ENCODE data around the gene NEMP2. TPM values are rescaled to one million over a fixed set of nuclear protein-coding genes. Genes with fewer than 3 reads are reported as not detected.

The NEMP2 gene
- total RNA-seq, 2 experiments from 2014 or later, result 11.6 to 12.2 TPM

DNA sequence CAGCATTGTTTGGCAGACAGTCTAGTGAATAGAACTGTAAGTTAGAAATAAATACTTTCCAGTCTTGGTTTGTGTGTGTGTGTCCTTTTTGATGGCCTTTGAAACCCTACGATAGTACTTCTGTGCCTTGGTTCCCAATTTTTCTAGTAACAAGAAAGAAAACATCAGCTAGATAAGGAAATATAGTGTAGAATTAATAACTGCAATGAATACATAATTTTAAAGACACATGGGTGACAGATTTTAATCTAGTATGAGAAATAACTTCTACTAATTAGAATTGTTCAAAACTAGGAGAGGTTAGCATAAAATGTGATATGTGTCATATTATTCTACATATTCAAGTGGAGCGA, 44.5 kb upstream of the NEMP2 start:
- ATAC-seq (ENCODE audit: poor library complexity) (no peak), DNase-seq (no peak)
- ChIA-PET POLR2A (interaction anchor here (0.6 to 0.7 kb wide), 2 partner anchors 28 to 46 kb away, joined by 3 to 5 read pairs; no protein-coding TSS in a partner anchor), CTCF (no interaction called here)
- Histone ChIP-seq H3K9me3 (ENCODE audit: control insufficient read depth in 1 of 2, insufficient read depth in 1 of 2, low read length in 2 of 2) (no peaks in the 10 kb centered on the region), H3K36me3 (ENCODE audit: insufficient read depth, low read length) (no peaks in the 10 kb centered on the region), H3K4me3 (ENCODE audit: low read length) (no peak overlapping the region), H3K27ac (ENCODE audit: low read depth in 1 of 2, low read length in 2 of 2) (no peak overlapping the region), H3K27me3 (ENCODE audit: control insufficient read depth in 1 of 2, insufficient read depth in 2 of 2, low read length in 2 of 2) (no peaks in the 10 kb centered on the region), H3K4me1 (ENCODE audit: insufficient read depth, low read length) (no peaks in the 10 kb centered on the region)
- Mint-ChIP-seq H3K9me3 (no peaks in the 10 kb centered on the region), H3K36me3 (ENCODE audit: low read depth) (no peaks in the 10 kb centered on the region), H3K27me3 (no peaks in the 10 kb centered on the region), H3K4me1 (ENCODE audit: low read depth) (peaks cover 35% of the 10 kb centered on the region), H3K27ac (no peak overlapping the region), H3K4me3 (no peak overlapping the region)
- intact Hi-C loops (cut with DNase I, micrococcal nuclease), result no loop called here
- TF ChIP-seq, protein P1, sequence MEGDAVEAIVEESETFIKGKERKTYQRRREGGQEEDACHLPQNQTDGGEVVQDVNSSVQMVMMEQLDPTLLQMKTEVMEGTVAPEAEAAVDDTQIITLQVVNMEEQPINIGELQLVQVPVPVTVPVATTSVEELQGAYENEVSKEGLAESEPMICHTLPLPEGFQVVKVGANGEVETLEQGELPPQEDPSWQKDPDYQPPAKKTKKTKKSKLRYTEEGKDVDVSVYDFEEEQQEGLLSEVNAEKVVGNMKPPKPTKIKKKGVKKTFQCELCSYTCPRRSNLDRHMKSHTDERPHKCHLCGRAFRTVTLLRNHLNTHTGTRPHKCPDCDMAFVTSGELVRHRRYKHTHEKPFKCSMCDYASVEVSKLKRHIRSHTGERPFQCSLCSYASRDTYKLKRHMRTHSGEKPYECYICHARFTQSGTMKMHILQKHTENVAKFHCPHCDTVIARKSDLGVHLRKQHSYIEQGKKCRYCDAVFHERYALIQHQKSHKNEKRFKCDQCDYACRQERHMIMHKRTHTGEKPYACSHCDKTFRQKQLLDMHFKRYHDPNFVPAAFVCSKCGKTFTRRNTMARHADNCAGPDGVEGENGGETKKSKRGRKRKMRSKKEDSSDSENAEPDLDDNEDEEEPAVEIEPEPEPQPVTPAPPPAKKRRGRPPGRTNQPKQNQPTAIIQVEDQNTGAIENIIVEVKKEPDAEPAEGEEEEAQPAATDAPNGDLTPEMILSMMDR (IDR thresholded peaks at IDR 0.05), result no peak

DNA sequence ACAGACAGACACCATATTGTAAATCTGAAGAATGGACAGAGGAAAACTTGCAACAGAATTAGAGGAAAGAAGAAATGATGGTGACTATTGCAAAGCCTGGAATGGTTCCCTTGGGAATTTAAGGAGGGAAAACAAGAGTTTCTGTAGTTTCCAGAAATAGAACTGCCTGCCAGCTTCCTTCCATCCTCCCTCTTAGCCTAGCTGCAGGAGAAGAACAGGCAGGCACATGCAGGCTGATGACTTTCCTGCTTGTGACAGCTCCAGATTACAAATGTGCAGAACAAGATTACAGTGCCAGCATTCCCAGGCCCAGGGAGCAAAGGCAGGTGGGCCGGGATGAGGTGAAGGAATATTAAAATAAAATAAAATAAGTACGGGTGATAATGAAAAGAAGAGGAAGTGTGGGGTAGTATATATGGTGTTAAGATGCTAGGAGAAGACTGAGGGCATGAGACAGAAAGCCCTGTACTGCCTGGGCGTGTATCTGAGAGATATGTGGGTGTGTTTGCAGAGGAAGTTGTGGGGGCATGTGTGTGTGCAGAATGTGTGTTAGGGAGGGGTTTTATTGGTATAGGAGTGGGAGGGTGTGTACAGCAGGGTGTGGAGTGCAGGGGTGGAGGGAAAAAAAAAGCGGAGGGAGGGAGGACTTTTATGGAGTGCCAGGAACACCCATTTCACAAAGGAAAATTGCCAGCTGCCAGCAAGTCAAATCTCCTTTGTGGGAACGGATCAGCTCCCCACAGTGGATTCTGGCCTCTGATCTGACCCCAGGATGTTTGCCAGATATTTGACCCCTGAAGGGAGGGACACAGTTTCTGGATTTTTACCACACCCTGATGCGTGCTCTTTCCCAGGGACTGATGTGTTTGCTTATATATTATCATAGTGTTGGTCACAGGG, 43.9 kb upstream of the NEMP2 start:
- H3K36me3 Mint-ChIP-seq (ENCODE audit: low read depth), result no peaks in the 10 kb centered on the region
- ATAC-seq (ENCODE audit: poor library complexity), result peak; percentile 64
- ChIA-PET POLR2A (interaction anchor here (0.6 to 0.7 kb wide), 3 partner anchors 9 to 45 kb away, joined by 3 to 5 read pairs (median 3); no protein-coding TSS in a partner anchor), CTCF (no interaction called here)
- H3K4me1 Mint-ChIP-seq (ENCODE audit: low read depth), result peaks cover 35% of the 10 kb centered on the region
- H3K9me3 Mint-ChIP-seq, result no peaks in the 10 kb centered on the region
- no peaks in the 10 kb centered on the region for H3K4me1 ChIP-seq (ENCODE audit: insufficient read depth, low read length)
- H3K27ac ChIP-seq (ENCODE audit: low read depth in 1 of 2, low read length in 2 of 2), result no peak overlapping the region
- DNase-seq, result peak in 4 of 14 experiments; percentile 13 to 62 (median 29)
- H3K27me3 Mint-ChIP-seq, result no peaks in the 10 kb centered on the region
- no peaks in the 10 kb centered on the region for H3K27me3 ChIP-seq (ENCODE audit: control insufficient read depth in 1 of 2, insufficient read depth in 2 of 2, low read length in 2 of 2)
- no peak overlapping the region for H3K4me3 ChIP-seq (ENCODE audit: low read length)
- peak overlapping the region; percentile 0 for H3K27ac Mint-ChIP-seq
- intact Hi-C loops (cut with DNase I, micrococcal nuclease), result no loop called here
- TF ChIP-seq, protein P1 (IDR thresholded peaks at IDR 0.05), result no peak
- H3K36me3 ChIP-seq (ENCODE audit: insufficient read depth, low read length), result no peaks in the 10 kb centered on the region
- H3K4me3 Mint-ChIP-seq, result no peak overlapping the region
- no peaks in the 10 kb centered on the region for H3K9me3 ChIP-seq (ENCODE audit: control insufficient read depth in 1 of 2, insufficient read depth in 1 of 2, low read length in 2 of 2)

DNA sequence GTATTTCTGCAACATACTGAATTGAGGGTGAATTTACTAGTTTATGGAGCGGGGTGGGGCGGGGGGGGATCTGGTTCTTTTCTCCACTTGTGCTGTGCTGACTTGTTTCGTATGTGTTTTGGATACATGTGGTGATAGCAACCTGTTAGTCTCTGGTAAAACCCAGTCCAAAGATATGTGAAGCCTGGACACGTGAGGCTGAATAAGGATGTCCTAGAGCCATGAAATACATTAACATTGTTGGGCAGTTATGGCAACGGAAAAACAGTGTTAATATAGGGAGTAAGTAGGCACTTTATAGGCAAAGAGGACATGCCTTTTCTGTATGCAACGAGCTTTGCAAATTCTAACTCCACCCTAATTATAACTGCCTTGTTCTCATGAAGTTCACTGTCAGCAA, 42.1 kb upstream of the NEMP2 start:
- POLR2A ChIA-PET, result interaction anchor here (0.6 to 1.4 kb wide), 2 partner anchors 15 to 169 kb away, joined by 3 read pairs; no protein-coding TSS in a partner anchor
- Histone ChIP-seq H3K9me3 (ENCODE audit: control insufficient read depth in 1 of 2, insufficient read depth in 1 of 2, low read length in 2 of 2) (no peaks in the 10 kb centered on the region), H3K4me3 (ENCODE audit: low read length) (no peak overlapping the region), H3K27ac (ENCODE audit: low read depth in 1 of 2, low read length in 2 of 2) (no peak overlapping the region), H3K36me3 (ENCODE audit: insufficient read depth, low read length) (no peaks in the 10 kb centered on the region), H3K27me3 (ENCODE audit: control insufficient read depth in 1 of 2, insufficient read depth in 2 of 2, low read length in 2 of 2) (no peaks in the 10 kb centered on the region), H3K4me1 (ENCODE audit: insufficient read depth, low read length) (no peaks in the 10 kb centered on the region)
- Mint-ChIP-seq H3K9me3 (no peaks in the 10 kb centered on the region), H3K36me3 (ENCODE audit: low read depth) (no peaks in the 10 kb centered on the region), H3K27ac (peak overlapping the region; percentile 9), H3K4me1 (ENCODE audit: low read depth) (peaks cover 39% of the 10 kb centered on the region), H3K4me3 (no peak overlapping the region), H3K27me3 (no peaks in the 10 kb centered on the region)
- intact Hi-C loops (cut with DNase I, micrococcal nuclease), result no loop called here
- CTCF ChIA-PET, result no interaction called here
- DNase-seq, result no peak
- TF ChIP-seq, protein P1 (IDR thresholded peaks at IDR 0.05), result no peak
- no peak for ATAC-seq (ENCODE audit: poor library complexity)
